ENCODE results near the gene SLAMF6. TPM values are rescaled to one million over a fixed set of nuclear protein-coding genes. Genes with fewer than 3 reads are reported as not detected.

SLAMF6 gene
- total and polyA plus RNA-seq, 4 donors: 0.73 to 2.4 (median 2.1) TPM

DNA sequence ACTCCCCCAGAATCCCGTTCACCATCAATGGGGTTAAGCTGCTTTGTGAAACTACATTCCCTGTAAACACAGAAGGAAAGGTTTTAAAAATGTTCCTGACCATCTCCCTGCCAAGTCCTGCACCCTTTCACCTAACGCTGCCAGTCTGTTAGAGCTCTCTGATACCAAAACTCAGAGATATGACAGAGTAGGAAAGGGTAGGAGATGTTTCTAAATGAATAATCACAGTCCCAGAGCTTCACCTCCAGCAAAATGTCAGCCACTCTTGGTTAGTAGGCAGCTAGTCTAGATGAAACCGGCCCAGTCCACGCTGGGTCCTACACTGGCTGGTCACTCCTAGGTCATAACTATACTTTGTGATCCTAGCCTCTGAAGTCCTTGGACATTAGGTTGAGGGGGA is 26.7 kb downstream of the SLAMF6 start:
- WGBS, 2 donors: 85 to 96% methylated on average over 4 of the region's 4 CpGs
- TF ChIP-seq CTCF (IDR thresholded peaks at IDR 0.05; ENCODE audit: control extremely low read depth, extremely low read depth): no peak
- ATAC-seq (ENCODE audit: insufficient read depth, low FRiP score): no peak
- no peak for DNase-seq
- H3K4me1 ChIP-seq (ENCODE audit: control insufficient read depth in 5 of 5, insufficient read depth in 5 of 5, low read length in 5 of 5): no peaks in the 10 kb centered on the region
- H3K27me3 ChIP-seq (ENCODE audit: control insufficient read depth in 3 of 3, insufficient read depth in 3 of 3, low read length in 2 of 3): no peaks in the 10 kb centered on the region
- no peak overlapping the region for H3K4me3 ChIP-seq
- H3K9ac ChIP-seq (ENCODE audit: insufficient read depth in 1 of 2, low read length in 2 of 2): no peak overlapping the region
- H3K36me3 ChIP-seq (ENCODE audit: control insufficient read depth in 4 of 4, insufficient read depth in 4 of 4, low read length in 4 of 4): no peaks in the 10 kb centered on the region
- H3K9me3 ChIP-seq (ENCODE audit: control insufficient read depth in 4 of 4, insufficient read depth in 3 of 4, low read length in 3 of 4): no peaks in the 10 kb centered on the region
- no peak overlapping the region for H3K27ac ChIP-seq (ENCODE audit: low read depth in 1 of 2, low read length in 1 of 2)

DNA sequence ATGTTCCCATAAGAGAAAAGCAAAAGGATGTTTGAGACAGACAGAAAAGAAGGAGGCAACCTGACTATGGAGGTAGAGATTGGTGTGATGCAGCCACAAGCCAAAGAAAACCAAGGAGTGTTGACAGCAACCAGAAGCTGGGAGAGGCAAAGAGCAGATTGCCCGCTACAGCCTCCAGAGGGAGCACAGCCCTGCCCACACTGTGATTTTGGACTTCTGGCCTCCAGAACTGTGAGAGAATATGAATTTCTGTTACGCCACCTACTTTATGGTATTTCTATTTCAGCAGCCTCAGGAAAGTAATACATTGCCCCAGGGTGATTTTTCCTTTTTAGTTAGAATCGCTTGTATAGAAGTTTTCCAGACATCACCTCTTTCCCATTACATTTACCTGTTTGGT is 28.4 kb downstream of the SLAMF6 start:
- no peak for ATAC-seq (ENCODE audit: insufficient read depth, low FRiP score)
- no peaks in the 10 kb centered on the region for H3K36me3 ChIP-seq (ENCODE audit: control insufficient read depth in 4 of 4, insufficient read depth in 4 of 4, low read length in 4 of 4)
- H3K27ac ChIP-seq (ENCODE audit: low read depth in 1 of 2, low read length in 1 of 2): no peak overlapping the region
- H3K4me1 ChIP-seq (ENCODE audit: control insufficient read depth in 5 of 5, insufficient read depth in 5 of 5, low read length in 5 of 5): no peaks in the 10 kb centered on the region
- no peak overlapping the region for H3K9ac ChIP-seq (ENCODE audit: insufficient read depth in 1 of 2, low read length in 2 of 2)
- 82 to 91% methylated on average over 3 of the region's 3 CpGs for WGBS, 2 donors
- no peaks in the 10 kb centered on the region for H3K27me3 ChIP-seq (ENCODE audit: control insufficient read depth in 3 of 3, insufficient read depth in 3 of 3, low read length in 2 of 3)
- no peaks in the 10 kb centered on the region for H3K9me3 ChIP-seq (ENCODE audit: control insufficient read depth in 4 of 4, insufficient read depth in 3 of 4, low read length in 3 of 4)
- H3K4me3 ChIP-seq: no peak overlapping the region
- peak in 2 of 3 donors; percentile 3 to 4 for DNase-seq
- TF ChIP-seq CTCF (IDR thresholded peaks at IDR 0.05; ENCODE audit: control extremely low read depth, extremely low read depth): no peak

DNA sequence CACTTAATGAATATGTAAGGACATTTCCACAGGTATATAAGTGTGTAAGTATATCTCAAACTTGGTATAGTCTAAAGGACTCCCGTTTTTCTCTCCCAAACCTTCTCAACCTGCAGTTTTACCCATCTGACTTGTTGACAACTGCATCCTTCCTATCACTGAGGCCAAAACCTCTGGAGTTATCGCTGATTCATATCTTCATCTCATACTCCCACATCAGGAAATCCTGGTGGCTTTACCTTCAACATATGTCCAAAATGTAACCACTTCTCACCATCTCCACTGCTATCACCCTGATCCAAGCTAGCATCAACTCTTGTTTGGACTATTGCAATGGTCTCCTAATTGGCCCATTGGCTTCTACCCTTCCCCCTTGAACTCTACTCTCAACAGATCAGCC is 30.4 kb downstream of the SLAMF6 start:
- TF ChIP-seq CTCF (IDR thresholded peaks at IDR 0.05; ENCODE audit: control extremely low read depth, extremely low read depth): no peak
- Histone ChIP-seq H3K4me3 (no peak overlapping the region), H3K36me3 (ENCODE audit: control insufficient read depth in 4 of 4, insufficient read depth in 4 of 4, low read length in 4 of 4) (no peaks in the 10 kb centered on the region), H3K9ac (ENCODE audit: insufficient read depth in 1 of 2, low read length in 2 of 2) (no peak overlapping the region), H3K4me1 (ENCODE audit: control insufficient read depth in 5 of 5, insufficient read depth in 5 of 5, low read length in 5 of 5) (no peaks in the 10 kb centered on the region), H3K27me3 (ENCODE audit: control insufficient read depth in 3 of 3, insufficient read depth in 3 of 3, low read length in 2 of 3) (no peaks in the 10 kb centered on the region), H3K9me3 (ENCODE audit: control insufficient read depth in 4 of 4, insufficient read depth in 3 of 4, low read length in 3 of 4) (no peaks in the 10 kb centered on the region), H3K27ac (ENCODE audit: low read depth in 1 of 2, low read length in 1 of 2) (no peak overlapping the region)
- DNase-seq (no peak), ATAC-seq (ENCODE audit: insufficient read depth, low FRiP score) (no peak)
- WGBS, 2 donors: 37 to 65% methylated on average over 2 of the region's 2 CpGs

DNA sequence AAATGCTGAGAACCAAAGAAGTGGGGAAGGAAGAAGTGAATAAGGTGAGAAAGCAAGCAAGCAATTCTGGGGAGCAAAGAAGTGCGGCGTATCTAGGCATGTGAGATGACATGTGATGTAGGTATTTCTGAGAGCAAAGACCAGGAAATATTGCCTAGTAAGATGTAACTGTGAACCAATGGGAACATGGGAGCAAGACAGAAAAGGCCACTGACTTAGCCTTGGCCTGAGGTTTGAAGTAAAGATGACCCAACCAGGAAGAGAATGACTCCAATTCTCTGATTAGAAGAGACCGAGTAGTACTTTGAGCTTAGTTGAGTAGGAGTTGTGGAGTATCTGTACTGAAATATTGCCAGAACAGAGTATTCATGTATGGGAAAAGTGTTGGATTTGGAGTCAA is 31.1 kb downstream of the SLAMF6 start:
- DNase-seq: no peak
- H3K27me3 ChIP-seq (ENCODE audit: control insufficient read depth in 3 of 3, insufficient read depth in 3 of 3, low read length in 2 of 3): no peaks in the 10 kb centered on the region
- no peak for TF ChIP-seq CTCF (IDR thresholded peaks at IDR 0.05; ENCODE audit: control extremely low read depth, extremely low read depth)
- ATAC-seq (ENCODE audit: insufficient read depth, low FRiP score): no peak
- no peak overlapping the region for H3K4me3 ChIP-seq
- H3K9me3 ChIP-seq (ENCODE audit: control insufficient read depth in 4 of 4, insufficient read depth in 3 of 4, low read length in 3 of 4): no peaks in the 10 kb centered on the region
- no peak overlapping the region for H3K27ac ChIP-seq (ENCODE audit: low read depth in 1 of 2, low read length in 1 of 2)
- no peak overlapping the region for H3K9ac ChIP-seq (ENCODE audit: insufficient read depth in 1 of 2, low read length in 2 of 2)
- no peaks in the 10 kb centered on the region for H3K4me1 ChIP-seq (ENCODE audit: control insufficient read depth in 5 of 5, insufficient read depth in 5 of 5, low read length in 5 of 5)
- H3K36me3 ChIP-seq (ENCODE audit: control insufficient read depth in 4 of 4, insufficient read depth in 4 of 4, low read length in 4 of 4): no peaks in the 10 kb centered on the region
- WGBS, 2 donors: 91 to 96% methylated on average over 3 of the region's 3 CpGs
